IMR-90 (cell line): Measurements from ENCODE around the gene CCDC146. TPM values are rescaled to one million over a fixed set of nuclear protein-coding genes. Genes with fewer than 3 reads are reported as not detected.

Experiments used
- ATAC-seq: fragments of 200-7000 bp; cut with Tn5 transposase; 2 replicates; pipeline ENCODE4 v1.9.1; 2020; ENCODE audit warnings: low read depth, mild to moderate bottlenecking, moderate library complexity
- BruUV-seq: library from RNA; stranded (reverse); fragments of 400-500 nt; replicated peaks from 2 replicates; lab custom pipeline; 2021; lab: Mats Ljungman, UMichigan
- CTCF ChIA-PET: fragments of 300-600 bp; formaldehyde crosslinking; extraction: SDS; loops from one replicate; lab custom pipeline; 2021; ENCODE audit warnings: antibody characterized with exemption; lab: Yijun Ruan, JAX
- POLR2A ChIA-PET: fragments of 300-600 bp; sonication (Branson Sonifier 250); formaldehyde crosslinking; loops from one replicate; lab custom pipeline; 2022; ENCODE audit warnings: antibody characterized with exemption; ENCODE audit not compliant: unreplicated experiment; lab: Charles Lee
- DNase-seq: peaks from one replicate; pipeline ENCODE4 v3.0.0; 2013
- H2AFZ ChIP-seq: replicated peaks from 2 replicates; pipeline ENCODE3; 2013; ENCODE audit warnings: low read length, mild to moderate bottlenecking; ENCODE audit not compliant: poor library complexity
- H2AK5ac ChIP-seq: 2 replicates; pipeline ENCODE4 v1.6.1; 2013; ENCODE audit warnings: low read depth, low read length, inconsistent platforms
- H2AK9ac ChIP-seq: replicated peaks from 2 replicates; pipeline ENCODE3; 2013; ENCODE audit warnings: mild to moderate bottlenecking, low read depth, low read length, moderate library complexity; ENCODE audit not compliant: poor library complexity
- H2BK120ac ChIP-seq: 2 replicates; pipeline ENCODE4 v1.6.1; 2013; ENCODE audit warnings: low read depth, low read length, inconsistent platforms
- H2BK15ac ChIP-seq: 3 replicates; pipeline ENCODE4 v1.6.1; 2013; ENCODE audit warnings: low read depth, low read length, inconsistent platforms
- H2BK20ac ChIP-seq: 2 replicates; pipeline ENCODE4 v1.6.1; 2013; ENCODE audit warnings: low read depth, mild to moderate bottlenecking, inconsistent platforms, low read length, moderate library complexity
- H2BK5ac ChIP-seq: 2 replicates; pipeline ENCODE4 v1.6.1; 2013; ENCODE audit warnings: mild to moderate bottlenecking, low read depth, low read length, inconsistent platforms; ENCODE audit not compliant: poor library complexity, severe bottlenecking
- H3K14ac ChIP-seq: replicated peaks from 2 replicates; pipeline ENCODE4 v1.6.1; 2013; ENCODE audit warnings: low read depth, low read length, inconsistent platforms
- H3K18ac ChIP-seq: 2 replicates; pipeline ENCODE4 v1.6.1; 2013; ENCODE audit warnings: low read depth, low read length, control low read depth
- H3K23ac ChIP-seq: 2 replicates; pipeline ENCODE4 v1.6.1; 2013; ENCODE audit warnings: low read depth, low read length, inconsistent platforms
- H3K27ac ChIP-seq: 2 replicates; pipeline ENCODE4 v1.5.1; 2013; ENCODE audit warnings: mild to moderate bottlenecking, control low read depth, low read length; ENCODE audit not compliant: insufficient read depth
- H3K27me3 ChIP-seq: 2 replicates; pipeline ENCODE4 v1.6.1; 2013; ENCODE audit warnings: low read length; ENCODE audit not compliant: control insufficient read depth, insufficient read depth
- H3K36me3 ChIP-seq: 2 replicates; pipeline ENCODE4 v1.6.1; 2013; ENCODE audit warnings: low read length, mixed read lengths; ENCODE audit not compliant: control insufficient read depth, insufficient read depth
- H3K4ac ChIP-seq: 2 replicates; pipeline ENCODE4 v1.6.1; 2013; ENCODE audit warnings: low read depth, low read length, inconsistent platforms
- H3K4me1 ChIP-seq: 2 replicates; pipeline ENCODE4 v1.6.1; 2013; ENCODE audit warnings: low read length, mixed read lengths; ENCODE audit not compliant: control insufficient read depth, insufficient read depth
- H3K4me2 ChIP-seq: 2 replicates; pipeline ENCODE4 v1.6.1; 2013; ENCODE audit warnings: low read depth, mild to moderate bottlenecking, control low read depth, low read length, moderate library complexity
- H3K4me3 ChIP-seq: 2 replicates; pipeline ENCODE4 v1.5.1; 2013; ENCODE audit warnings: low read depth, mild to moderate bottlenecking, control low read depth, low read length, moderate library complexity; ENCODE audit not compliant: insufficient read depth
- H3K56ac ChIP-seq: 2 replicates; pipeline ENCODE4 v1.6.1; 2013; ENCODE audit warnings: low read length, inconsistent platforms; ENCODE audit not compliant: insufficient read depth; ENCODE audit errors: extremely low read depth
- H3K79me1 ChIP-seq, 2 experiments: 2 replicates each; pipeline ENCODE4 v1.6.1; 2013; ENCODE audit warnings: low read length in 2 of 2, inconsistent platforms in 1 of 2, low read depth in 1 of 2
- H3K9ac ChIP-seq: 2 replicates; pipeline ENCODE4 v1.6.1; 2013; ENCODE audit warnings: low read depth, low read length, control low read depth
- H3K9me1 ChIP-seq: 2 replicates; pipeline ENCODE4 v1.6.1; 2013; ENCODE audit warnings: low read length, inconsistent platforms; ENCODE audit not compliant: insufficient read depth
- H3K9me3 ChIP-seq: 2 replicates; pipeline ENCODE4 v1.6.1; 2013; ENCODE audit warnings: low read length; ENCODE audit not compliant: control insufficient read depth, insufficient read depth
- H4K20me1 ChIP-seq: 2 replicates; pipeline ENCODE4 v1.6.1; 2013; ENCODE audit warnings: low read length, inconsistent platforms; ENCODE audit not compliant: insufficient read depth
- H4K5ac ChIP-seq: 2 replicates; pipeline ENCODE4 v1.6.1; 2013; ENCODE audit warnings: mild to moderate bottlenecking, low read depth, low read length, control low read depth
- H4K8ac ChIP-seq, 2 experiments: 2 replicates each; pipeline ENCODE4 v1.6.1; 2013; ENCODE audit warnings: low read depth in 2 of 2, low read length in 2 of 2, control low read depth in 1 of 2, inconsistent platforms in 1 of 2
- H4K91ac ChIP-seq: 2 replicates; pipeline ENCODE4 v1.6.1; 2013; ENCODE audit warnings: low read depth, low read length, inconsistent platforms; ENCODE audit not compliant: insufficient read depth
- CTCF ChIP-seq: conservative IDR thresholded peaks from 2 replicates; pipeline ENCODE4 v1.5.1; 2012; ENCODE audit warnings: mild to moderate bottlenecking, low read depth, low read length, improper control_type of control experiment
- FOS ChIP-seq: fragments of 150-350 bp; IDR thresholded peaks from 2 replicates; pipeline ENCODE4 v1.6.1; 2016; ENCODE audit warnings: low read depth, low read length
- MAZ ChIP-seq: IDR thresholded peaks from 2 replicates; pipeline ENCODE4 v1.6.1; 2012; ENCODE audit warnings: low read depth, mild to moderate bottlenecking, low read length, improper control_type of control experiment, moderate library complexity, borderline replicate concordance
- POLR2A ChIP-seq: IDR thresholded peaks from 2 replicates; pipeline ENCODE4 v1.6.1; 2012; ENCODE audit warnings: mild to moderate bottlenecking, low read depth, low read length
- SMC3 ChIP-seq: fragments of 150-350 bp; IDR thresholded peaks from 2 replicates; pipeline ENCODE4 v1.6.1; 2016; ENCODE audit warnings: low read depth, mild to moderate bottlenecking, antibody characterized with exemption, low read length, moderate library complexity
- WGBS, 2 experiments: methylation state at CpG; one replicate each; pipeline versions ENCODE4 v1.1.5 to v1.1.7; 2013; ENCODE audit warnings: missing lambda C conversion rate in 2 of 2; ENCODE audit not compliant: insufficient read length in 1 of 2; ENCODE audit errors: extremely low coverage in 2 of 2; 5-methylcytosine and 5-hydroxymethylcytosine counted together
- dilution Hi-C: fragments of 300-500 bp; cut with HindIII; formaldehyde crosslinking; loops from one replicate; pipeline ENCODE4 v1.14.3; 2018; ENCODE audit warnings: low sequenced_read_pairs; ENCODE audit not compliant: unreplicated experiment
- in situ Hi-C: fragments of 300-500 bp; cut with MboI; formaldehyde crosslinking; loops from 3 replicates; pipeline ENCODE4 v1.14.3; 2019; ENCODE audit warnings: low sequenced_read_pairs, inconsistent platforms, mixed read lengths
- intact Hi-C: fragments of 100-400 bp; cut with micrococcal nuclease; formaldehyde crosslinking; loops from 2 replicates; pipeline ENCODE4 v1.10.0; 2022
- polyA plus RNA-seq, 3 experiments: library from polyadenylated mRNA; depleted of rRNA; stranded (reverse); fragments of >200 nt; gene quantifications; 2 replicates each; pipeline ENCODE4 v1.2.3, GENCODE V29; 2012; ENCODE audit warnings: low replicate concordance in 1 of 3
- total RNA-seq: library from RNA; depleted of rRNA; stranded (reverse); fragments of >200 nt; gene quantifications from 2 replicates; pipeline ENCODE4 v1.2.3, GENCODE V29; 2012

The CCDC146 gene
- total and polyA plus RNA-seq, 2 of the 4 experiments (the other 2 are of a cell fraction), result 0.54 to 1.7 TPM

GRCh38 chr7:77200542-77200941 is 78.1 kb downstream of the CCDC146 start:
- Histone ChIP-seq H2BK20ac (peak overlapping the region; percentile 77; the same call in 1 of the 2 replicates), H2AK9ac (no peak overlapping the region), H3K9me3 (no peaks in the 10 kb centered on the region), H3K4ac (no peak overlapping the region), H3K56ac (no peak overlapping the region), H2BK15ac (0 out of 3 replicates have a peak overlapping the region, but pooled peaks have one; percentile 52), H3K14ac (no peak overlapping the region; the same call in 1 of the 2 replicates), H3K4me3 (no peak overlapping the region), H4K91ac (no peak overlapping the region), H3K36me3 (no peaks in the 10 kb centered on the region; the same call in 1 of the 2 replicates), H2AFZ (no peak overlapping the region), H3K23ac (peak overlapping the region; percentile 26; the same call in 1 of the 2 replicates), H3K27ac (no peak overlapping the region), H3K4me2 (no peak overlapping the region), H2BK120ac (no peak overlapping the region), H4K8ac (no peak overlapping the region), H4K20me1 (no peaks in the 10 kb centered on the region), H2AK5ac (no peak overlapping the region), H3K18ac (no peak overlapping the region), H3K4me1 (peaks cover 2% of the 10 kb centered on the region), H2BK5ac (no peak overlapping the region), H4K5ac (no peak overlapping the region), H3K9me1 (peaks cover 5% of the 10 kb centered on the region), H3K79me1 (no peaks in the 10 kb centered on the region), H3K9ac (no peak overlapping the region), H3K27me3 (no peaks in the 10 kb centered on the region)
- no TSS peak for BruUV-seq
- ChIA-PET POLR2A (no interaction called here), CTCF (interaction anchor here (0.6 kb wide), 1 partner anchor 357 kb away, joined by 7 read pairs; no protein-coding TSS in a partner anchor)
- WGBS, 2 experiments, result no CpG with 5 or more reads among the region's 2 CpGs
- ATAC-seq, result no peak
- in situ Hi-C loops, result no loop called here
- intact Hi-C loops, result no loop called here
- DNase-seq, result no peak
- dilution Hi-C loops, result no loop called here
- no peak for TF ChIP-seq SMC3
- TF ChIP-seq FOS, result no peak
- no peak for TF ChIP-seq POLR2A
- no peak for TF ChIP-seq CTCF
- no peak for TF ChIP-seq MAZ
